Mesenchymal stem cell (in vitro differentiated cells and primary cell): ENCODE measurements around the gene C17orf107.
"Not testable (repeated sequence)": the region's sequence is repeated elsewhere in the genome, so short reads cannot be mapped to it uniquely, and the experiment has no call there.

Source experiments
- DNase-seq: peaks from one replicate; pipeline ENCODE4 v3.0.0-alpha.2; 2013
- H2AFZ ChIP-seq: one replicate; pipeline ENCODE4 v1.6.1; 2013; ENCODE audit warnings: low read depth, mild to moderate bottlenecking, control low read depth, inconsistent platforms, low read length, moderate library complexity
- H2AK5ac ChIP-seq: 2 replicates; pipeline ENCODE4 v1.6.1; 2013; ENCODE audit warnings: low read length, moderate library complexity, mild to moderate bottlenecking, inconsistent platforms; ENCODE audit not compliant: severe bottlenecking
- H2BK120ac ChIP-seq: one replicate; pipeline ENCODE4 v1.6.1; 2013; ENCODE audit warnings: low read depth, mild to moderate bottlenecking, inconsistent platforms, low read length, moderate library complexity
- H2BK12ac ChIP-seq, 2 experiments: one replicate each; pipeline ENCODE4 v1.6.1; 2013; ENCODE audit warnings: inconsistent platforms in 2 of 2, low read length in 2 of 2, mild to moderate bottlenecking in 2 of 2, moderate library complexity in 2 of 2, control low read depth in 1 of 2
- H2BK15ac ChIP-seq: one replicate; pipeline ENCODE4 v1.6.1; 2013; ENCODE audit warnings: mild to moderate bottlenecking, low read depth, inconsistent platforms; ENCODE audit not compliant: poor library complexity, severe bottlenecking
- H2BK5ac ChIP-seq: 2 replicates; pipeline ENCODE4 v1.6.1; 2013; ENCODE audit warnings: low read depth, mild to moderate bottlenecking, low read length, control low read depth, inconsistent platforms; ENCODE audit not compliant: poor library complexity, severe bottlenecking
- H3K14ac ChIP-seq, 2 experiments: one replicate each; pipeline ENCODE4 v1.6.1; 2013; ENCODE audit warnings: inconsistent platforms in 2 of 2, low read length in 2 of 2, control low read depth in 1 of 2, mild to moderate bottlenecking in 1 of 2, moderate library complexity in 1 of 2
- H3K18ac ChIP-seq, 2 experiments: one replicate each; pipeline ENCODE4 v1.6.1; 2013; ENCODE audit warnings: inconsistent platforms in 2 of 2, low read length in 2 of 2, control low read depth in 1 of 2, low read depth in 1 of 2, mild to moderate bottlenecking in 1 of 2
- H3K23ac ChIP-seq, 2 experiments: one replicate each; pipeline ENCODE4 v1.6.1; 2013; ENCODE audit warnings: inconsistent platforms in 2 of 2, low read length in 2 of 2, mild to moderate bottlenecking in 2 of 2, moderate library complexity in 2 of 2, control low read depth in 1 of 2
- H3K27ac ChIP-seq: 2 replicates; pipeline ENCODE4 v1.5.1; 2013; ENCODE audit warnings: mild to moderate bottlenecking, moderate library complexity, low read length, control low read depth, inconsistent platforms; ENCODE audit not compliant: poor library complexity, severe bottlenecking
- H3K27me3 ChIP-seq, 2 experiments: 2 replicates each; pipeline versions ENCODE4 v1.6.1 to v1.7.0; 2013; ENCODE audit warnings: low read length in 2 of 2, mild to moderate bottlenecking in 2 of 2, moderate library complexity in 2 of 2, control low read depth in 1 of 2, inconsistent platforms in 1 of 2; ENCODE audit not compliant: control insufficient read depth in 1 of 2, insufficient read depth in 1 of 2
- H3K36me3 ChIP-seq, 2 experiments: 2 replicates each; pipeline versions ENCODE4 v1.6.1 to v1.7.0; 2013; ENCODE audit warnings: low read length in 2 of 2, control low read depth in 1 of 2, inconsistent platforms in 1 of 2, low read depth in 1 of 2, mild to moderate bottlenecking in 1 of 2; ENCODE audit not compliant: insufficient read depth in 2 of 2, control insufficient read depth in 1 of 2
- H3K4ac ChIP-seq, 2 experiments: one replicate each; pipeline ENCODE4 v1.6.1; 2013; ENCODE audit warnings: inconsistent platforms in 2 of 2, low read length in 2 of 2, mild to moderate bottlenecking in 2 of 2, moderate library complexity in 2 of 2, control low read depth in 1 of 2, low read depth in 1 of 2
- H3K4me1 ChIP-seq: 2 replicates; pipeline ENCODE4 v1.6.1; 2013; ENCODE audit warnings: low read depth, low read length, control low read depth; ENCODE audit not compliant: control insufficient read depth, insufficient read depth
- H3K4me2 ChIP-seq: 2 replicates; pipeline ENCODE4 v1.6.1; 2013; ENCODE audit warnings: low read length, mild to moderate bottlenecking, inconsistent platforms; ENCODE audit not compliant: poor library complexity, severe bottlenecking
- H3K4me3 ChIP-seq, 2 experiments: 2 replicates each; pipeline versions ENCODE4 v1.5.1 to v1.7.0; 2013; ENCODE audit warnings: low read length in 2 of 2, mild to moderate bottlenecking in 2 of 2, control low read depth in 1 of 2, low read depth in 1 of 2; ENCODE audit not compliant: insufficient read depth in 1 of 2
- H3K79me1 ChIP-seq: replicated peaks from 2 replicates; pipeline ENCODE4 v1.6.1; 2013; ENCODE audit warnings: mild to moderate bottlenecking, control low read depth, low read length, inconsistent platforms; ENCODE audit not compliant: poor library complexity, severe bottlenecking
- H3K9ac ChIP-seq: 2 replicates; pipeline ENCODE4 v1.7.0; 2013; ENCODE audit warnings: mild to moderate bottlenecking, low read length, moderate library complexity
- H3K9me3 ChIP-seq: 2 replicates; pipeline ENCODE4 v1.7.0; 2013; ENCODE audit warnings: mild to moderate bottlenecking, low read length; ENCODE audit not compliant: control insufficient read depth
- H4K8ac ChIP-seq: one replicate; pipeline ENCODE4 v1.6.1; 2013; ENCODE audit warnings: inconsistent platforms, mild to moderate bottlenecking, low read length, moderate library complexity
- H4K91ac ChIP-seq: one replicate; pipeline ENCODE4 v1.6.1; 2013; ENCODE audit warnings: mild to moderate bottlenecking, low read length, inconsistent platforms
- WGBS: methylation state at CpG from one replicate; pipeline ENCODE4 v1.1.7; 2013; ENCODE audit warnings: mixed read lengths; 5-methylcytosine and 5-hydroxymethylcytosine counted together

C17orf107 gene

DNA sequence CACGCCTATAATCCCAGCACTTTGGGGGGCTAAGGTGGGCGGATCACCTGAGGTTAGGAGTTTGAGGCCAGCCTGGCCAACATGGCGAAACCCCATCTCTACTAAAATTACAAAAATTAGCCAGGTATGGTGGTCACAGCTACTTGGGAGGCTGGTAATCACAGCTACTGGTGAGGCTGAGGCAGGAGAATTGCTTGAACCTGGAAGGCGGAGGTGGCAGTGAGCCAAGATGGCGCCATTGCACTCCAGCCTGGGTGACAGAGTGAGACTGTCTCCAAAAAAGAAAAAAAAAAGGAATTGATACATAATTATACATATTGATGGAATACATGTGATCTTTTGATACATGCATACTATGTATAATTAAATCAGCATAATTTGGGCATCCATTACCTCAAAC lies 31.8 kb upstream of the C17orf107 start:
- WGBS: 96% methylated on average over 2 of the region's 5 CpGs
- H4K8ac ChIP-seq, H4K91ac ChIP-seq, H2BK12ac ChIP-seq, H2BK5ac ChIP-seq, H3K14ac ChIP-seq, H3K27ac ChIP-seq, H2BK15ac ChIP-seq, H3K4ac ChIP-seq, H3K27me3 ChIP-seq, H3K4me2 ChIP-seq, H2AFZ ChIP-seq, H3K18ac ChIP-seq, H3K4me3 ChIP-seq, H3K4me1 ChIP-seq, H2BK120ac ChIP-seq, H3K23ac ChIP-seq, DNase-seq, H3K36me3 ChIP-seq, H3K9me3 ChIP-seq, H2AK5ac ChIP-seq, H3K9ac ChIP-seq: not testable (repeated sequence)
- peaks cover 26% of the 10 kb centered on the region for H3K79me1 ChIP-seq

DNA sequence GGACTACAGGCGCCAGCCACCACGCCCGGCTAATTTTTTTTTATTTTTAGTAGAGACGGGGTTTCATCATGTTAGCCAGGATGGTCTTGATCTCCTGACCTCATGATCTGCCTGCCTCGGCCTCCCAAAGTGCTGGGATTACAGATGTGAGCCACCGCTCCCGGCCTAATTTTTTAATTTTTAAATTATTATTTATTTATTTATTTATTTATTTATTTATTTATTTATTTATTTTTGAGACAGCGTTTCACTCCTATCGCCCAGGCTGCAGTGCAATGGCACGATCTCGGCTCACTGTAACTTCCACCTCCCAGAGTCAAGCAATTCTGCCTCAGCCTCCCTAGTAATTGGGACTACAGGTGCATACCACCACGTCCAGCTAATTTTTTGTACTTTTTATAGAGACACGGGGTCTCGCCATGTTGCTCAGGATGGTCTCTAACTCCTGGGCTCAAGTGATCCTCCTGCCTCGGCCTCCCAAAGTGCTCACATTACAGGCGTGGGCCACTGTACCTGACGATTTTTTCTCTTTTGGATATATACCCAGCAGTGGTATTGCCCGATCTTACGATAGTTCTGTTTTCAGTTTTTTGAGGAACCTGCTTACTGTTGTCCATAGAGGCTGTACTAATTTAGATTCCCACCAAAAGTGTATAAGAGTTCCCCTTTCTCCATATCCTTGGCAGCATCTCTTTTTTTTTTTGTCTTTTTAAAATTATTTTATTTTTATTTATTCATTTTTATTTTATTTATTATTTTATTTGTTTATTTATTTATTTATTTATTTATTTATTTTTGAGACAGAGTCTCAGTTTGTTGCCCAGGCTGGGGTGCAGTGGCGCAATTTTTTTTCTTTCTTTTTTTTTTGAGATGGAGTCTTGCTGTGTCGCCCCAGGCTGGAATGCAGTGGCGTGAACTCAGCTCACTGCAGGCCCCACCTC lies 30.0 kb upstream of the C17orf107 start:
- not testable (repeated sequence) for H3K14ac ChIP-seq
- 93% methylated on average over 16 of the region's 22 CpGs for WGBS

DNA sequence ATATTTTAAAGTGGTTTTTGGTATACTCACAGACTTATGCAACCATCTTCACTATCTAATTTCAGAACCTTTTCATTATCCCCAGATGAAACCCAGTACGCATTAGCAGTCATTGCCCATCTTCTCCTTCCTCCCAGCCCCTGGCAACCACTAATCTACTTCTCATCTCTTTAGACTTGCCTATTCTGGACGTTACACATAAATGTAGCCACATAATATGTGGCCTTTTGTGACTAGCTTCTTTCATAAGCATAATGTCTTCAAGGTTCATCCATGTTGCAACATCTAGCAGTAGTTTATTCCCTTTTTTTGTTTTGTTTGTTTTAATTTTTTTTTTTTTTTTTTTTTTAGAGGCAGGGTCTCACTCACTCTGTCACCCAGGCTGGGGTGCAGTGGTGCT lies 28.5 kb upstream of the C17orf107 start:
- Histone ChIP-seq H2BK12ac (no peak overlapping the region), H4K91ac (no peak overlapping the region)

More for the DNA sequence above, 30.0 kb upstream of the C17orf107 start:
- H2AK5ac ChIP-seq, H3K4me1 ChIP-seq, H4K91ac ChIP-seq, H3K9ac ChIP-seq, H3K27me3 ChIP-seq, H3K4ac ChIP-seq, H3K9me3 ChIP-seq, H2BK12ac ChIP-seq, H2AFZ ChIP-seq, H3K36me3 ChIP-seq, DNase-seq, H3K18ac ChIP-seq, H2BK15ac ChIP-seq, H2BK5ac ChIP-seq, H3K4me2 ChIP-seq, H4K8ac ChIP-seq, H2BK120ac ChIP-seq, H3K4me3 ChIP-seq, H3K23ac ChIP-seq, H3K27ac ChIP-seq: not testable (repeated sequence)
- peaks cover 22% of the 10 kb centered on the region for H3K79me1 ChIP-seq

GRCh38 chr17:4872786-4873185 lies 26.6 kb upstream of the C17orf107 start:
- Histone ChIP-seq H2AFZ (no peak overlapping the region), H3K27me3 (no peaks in the 10 kb centered on the region), H3K9me3 (no peaks in the 10 kb centered on the region), H3K4me2 (no peak overlapping the region), H2BK120ac (no peak overlapping the region), H3K23ac (no peak overlapping the region), H4K8ac (no peak overlapping the region), H2BK15ac (no peak overlapping the region), H3K4me3 (no peak overlapping the region), H2BK12ac (no peak overlapping the region), H3K4me1 (no peaks in the 10 kb centered on the region), H3K36me3 (peaks cover 7 to 14% of the 10 kb centered on the region in 2 experiments), H3K79me1 (peaks cover 39% of the 10 kb centered on the region), H2BK5ac (no peak overlapping the region), H2AK5ac (no peak overlapping the region), H3K14ac (no peak overlapping the region), H3K27ac (no peak overlapping the region), H3K18ac (no peak overlapping the region), H4K91ac (no peak overlapping the region), H3K9ac (no peak overlapping the region), H3K4ac (no peak overlapping the region)
- DNase-seq: no peak
- 82% methylated on average over 8 of the region's 8 CpGs for WGBS

More for the DNA sequence above, 28.5 kb upstream of the C17orf107 start:
- H4K8ac ChIP-seq: no peak overlapping the region
- no peak overlapping the region for H2BK15ac ChIP-seq
- no peaks in the 10 kb centered on the region for H3K9me3 ChIP-seq
- H3K14ac ChIP-seq: no peak overlapping the region
- no peak overlapping the region for H3K4me2 ChIP-seq
- no peak overlapping the region for H2BK120ac ChIP-seq
- no peak overlapping the region for H3K4ac ChIP-seq
- H3K27me3 ChIP-seq: no peaks in the 10 kb centered on the region
- H2AK5ac ChIP-seq: no peak overlapping the region
- no peak overlapping the region for H2AFZ ChIP-seq
- no peak overlapping the region for H3K18ac ChIP-seq
- DNase-seq: no peak
- no peak overlapping the region for H3K23ac ChIP-seq
- H3K4me1 ChIP-seq: no peaks in the 10 kb centered on the region
- no peak overlapping the region for H3K27ac ChIP-seq
- 93% methylated on average over 2 of the region's 2 CpGs for WGBS
- peaks cover 7% of the 10 kb centered on the region in 2 experiments for H3K36me3 ChIP-seq
- no peak overlapping the region for H3K4me3 ChIP-seq
- H2BK5ac ChIP-seq: no peak overlapping the region
- peaks cover 27% of the 10 kb centered on the region for H3K79me1 ChIP-seq
- H3K9ac ChIP-seq: no peak overlapping the region
